Spleen (tissue), 11 donors: ENCODE data around the gene MATN3. TPM values are rescaled to one million over a fixed set of nuclear protein-coding genes. Genes with fewer than 3 reads are reported as not detected.
A peak's percentile ranks its signal among the peaks of the same experiment; 100 is the strongest.

Experiments
- DNase-seq: peaks from one replicate; pipeline ENCODE4 v3.0.0-alpha.2; 2020
- H3K27ac ChIP-seq, 8 donors: fragments of 200-600 bp; sonication (generic) in 7 of 8; 1 replicate in 4 of 8; 2 replicates in 4 of 8; pipeline versions ENCODE4 v1.5.0 to v1.8.0; 2016 to 2021; ENCODE audit warnings: inconsistent platforms in 4 of 8, mild to moderate bottlenecking in 4 of 8, moderate library complexity in 1 of 8
- H3K27me3 ChIP-seq, 7 donors: fragments of 200-600 bp; sonication (generic) in 6 of 7; replicated peaks in 1 of 7; 1 replicate in 4 of 7; 2 replicates in 3 of 7; pipeline versions ENCODE4 v1.5.0 to v1.8.0; 2016 to 2021; ENCODE audit warnings: inconsistent platforms in 3 of 7, mild to moderate bottlenecking in 1 of 7
- H3K36me3 ChIP-seq, 6 donors: fragments of 200-600 bp; sonication (generic) in 5 of 6; 1 replicate in 4 of 6; 2 replicates in 2 of 6; pipeline versions ENCODE4 v1.5.0 to v1.8.0; 2016 to 2021; ENCODE audit warnings: inconsistent platforms in 2 of 6
- H3K4me1 ChIP-seq, 6 donors: fragments of 200-600 bp; sonication (generic) in 5 of 6; 1 replicate in 3 of 6; 2 replicates in 3 of 6; pipeline versions ENCODE4 v1.5.0 to v1.8.0; 2016 to 2021; ENCODE audit warnings: inconsistent platforms in 3 of 6
- H3K4me3 ChIP-seq, 8 donors: fragments of 200-600 bp; sonication (generic) in 7 of 8; 1 replicate in 4 of 8; 2 replicates in 4 of 8; pipeline versions ENCODE4 v1.5.0 to v1.8.0; 2016 to 2021; ENCODE audit warnings: inconsistent platforms in 4 of 8, mild to moderate bottlenecking in 4 of 8, moderate library complexity in 2 of 8
- H3K9me3 ChIP-seq, 8 donors: fragments of 200-600 bp; sonication (generic) in 7 of 8; 1 replicate in 4 of 8; 2 replicates in 4 of 8; pipeline versions ENCODE4 v1.5.0 to v1.8.0; 2016 to 2021; ENCODE audit warnings: inconsistent platforms in 4 of 8
- POLR2A ChIP-seq, 3 donors: fragments of 450-650 bp; IDR thresholded peaks; one replicate each; pipeline ENCODE4 v1.5.1; 2017; ENCODE audit warnings: antibody characterized with exemption in 3 of 3, mild to moderate bottlenecking in 1 of 3
- POLR2AphosphoS5 ChIP-seq, 3 donors: sonication (generic); formaldehyde crosslinking; IDR thresholded peaks; one replicate each; pipeline ENCODE4 v1.5.1; 2017; ENCODE audit warnings: antibody characterized with exemption in 3 of 3
- WGBS, 5 donors: extraction: QIAGEN DNeasy Blood & Tissue Kit in 3 of 5; methylation state at CpG; one replicate each; pipeline versions ENCODE4 v1.1.5 to v1.1.7; 2013 to 2018; 5-methylcytosine and 5-hydroxymethylcytosine counted together
- intact Hi-C: fragments of 100-400 bp; cut with DNase I; formaldehyde crosslinking; loops from one replicate; pipeline ENCODE4 v1.15.0; 2023; ENCODE audit warnings: low total_unique reads
- polyA plus RNA-seq, 3 donors: library from polyadenylated mRNA; stranded (reverse); fragments of 200-250 nt; gene quantifications; one replicate each; pipeline ENCODE4 v1.2.1, GENCODE V29; 2013
- total RNA-seq, 7 donors: library from RNA; depleted of rRNA in 3 of 7; stranded (reverse); fragments of >200 nt in 3 of 7; fragmentation: NEBNext Ultra II Directional in 4 of 7; extraction: Animal tissue kit (Norgen Biotek cat#: 25700) in 4 of 7; gene quantifications; one replicate each; pipeline versions ENCODE4 v1.1.0 to v1.2.1, GENCODE V29; 2016 to 2021
- TF ChIP-seq, protein P1 (sequence below), 11 experiments: fragments of 200-600 bp in 7 of 11; fragments of 450-650 bp in 4 of 11; sonication (generic) in 4 of 11; IDR thresholded peaks in 8 of 11; conservative IDR thresholded peaks in 3 of 11; 1 replicate in 7 of 11; 2 replicates in 4 of 11; pipeline versions ENCODE4 v1.4.0 to v1.8.0; 2016 to 2021; ENCODE audit warnings: antibody characterized with exemption in 11 of 11, inconsistent platforms in 4 of 11, mild to moderate bottlenecking in 1 of 11
- donor health status: healthy with polysubstance abuse.
- donor health status: DM: no; HTN: no; CAD: no; lungs with moderate emphysema.
- donor health status: DM: no; HTN: no; CAD: no.
- donor health status: Bipolar disorder and iron deficiency.
- donor health status: healthy.
- donor health status: DM: no; HTN: no; CAD: no.
- donor health status: DM: yes; HTN: yes; CAD: no.

The MATN3 gene
- total and polyA plus RNA-seq, 10 donors = 0.07 to 0.76 (median 0.24) TPM; not detected in 3

DNA sequence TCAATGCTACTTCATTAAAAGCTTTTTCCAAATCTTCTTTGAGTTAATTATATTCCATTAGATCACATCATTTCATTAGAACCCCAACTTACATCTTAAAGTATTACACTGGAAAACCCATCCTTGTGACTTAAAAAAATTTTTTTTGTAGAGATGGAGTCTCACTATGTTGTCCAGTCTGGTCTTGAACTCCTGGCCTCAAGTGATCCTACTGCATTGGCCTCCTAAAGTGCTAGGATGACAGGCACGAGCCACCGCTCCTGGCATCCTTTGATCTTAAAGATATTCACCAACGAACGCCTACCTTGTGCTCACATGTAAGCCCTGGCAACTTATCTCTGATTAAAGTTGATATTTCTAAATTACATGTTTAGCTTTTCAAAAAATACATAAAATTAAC, 32.3 kb upstream of the MATN3 start:
- no peak overlapping the region for H3K27ac ChIP-seq
- peaks cover 0 to 32% (median 10%) of the 10 kb centered on the region in 6 donors for H3K36me3 ChIP-seq
- H3K27me3 ChIP-seq = no peaks in the 10 kb centered on the region
- no peak for DNase-seq
- no peak overlapping the region for H3K4me3 ChIP-seq
- TF ChIP-seq POLR2A (IDR thresholded peaks at IDR 0.05) = no peak
- no peak for TF ChIP-seq POLR2AphosphoS5 (IDR thresholded peaks at IDR 0.05)
- TF ChIP-seq, protein P1, sequence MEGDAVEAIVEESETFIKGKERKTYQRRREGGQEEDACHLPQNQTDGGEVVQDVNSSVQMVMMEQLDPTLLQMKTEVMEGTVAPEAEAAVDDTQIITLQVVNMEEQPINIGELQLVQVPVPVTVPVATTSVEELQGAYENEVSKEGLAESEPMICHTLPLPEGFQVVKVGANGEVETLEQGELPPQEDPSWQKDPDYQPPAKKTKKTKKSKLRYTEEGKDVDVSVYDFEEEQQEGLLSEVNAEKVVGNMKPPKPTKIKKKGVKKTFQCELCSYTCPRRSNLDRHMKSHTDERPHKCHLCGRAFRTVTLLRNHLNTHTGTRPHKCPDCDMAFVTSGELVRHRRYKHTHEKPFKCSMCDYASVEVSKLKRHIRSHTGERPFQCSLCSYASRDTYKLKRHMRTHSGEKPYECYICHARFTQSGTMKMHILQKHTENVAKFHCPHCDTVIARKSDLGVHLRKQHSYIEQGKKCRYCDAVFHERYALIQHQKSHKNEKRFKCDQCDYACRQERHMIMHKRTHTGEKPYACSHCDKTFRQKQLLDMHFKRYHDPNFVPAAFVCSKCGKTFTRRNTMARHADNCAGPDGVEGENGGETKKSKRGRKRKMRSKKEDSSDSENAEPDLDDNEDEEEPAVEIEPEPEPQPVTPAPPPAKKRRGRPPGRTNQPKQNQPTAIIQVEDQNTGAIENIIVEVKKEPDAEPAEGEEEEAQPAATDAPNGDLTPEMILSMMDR (IDR thresholded peaks at IDR 0.05 in 8 of 11, conservative IDR thresholded peaks at IDR 0.05 in 3 of 11) = no peak
- H3K9me3 ChIP-seq = no peaks in the 10 kb centered on the region
- peaks cover 18 to 87% (median 53%) of the 10 kb centered on the region in 6 donors for H3K4me1 ChIP-seq
- intact Hi-C loops = no loop called here
- 90 to 99% (median 93%) methylated on average over 4 of the region's 4 CpGs for WGBS, 5 donors

DNA sequence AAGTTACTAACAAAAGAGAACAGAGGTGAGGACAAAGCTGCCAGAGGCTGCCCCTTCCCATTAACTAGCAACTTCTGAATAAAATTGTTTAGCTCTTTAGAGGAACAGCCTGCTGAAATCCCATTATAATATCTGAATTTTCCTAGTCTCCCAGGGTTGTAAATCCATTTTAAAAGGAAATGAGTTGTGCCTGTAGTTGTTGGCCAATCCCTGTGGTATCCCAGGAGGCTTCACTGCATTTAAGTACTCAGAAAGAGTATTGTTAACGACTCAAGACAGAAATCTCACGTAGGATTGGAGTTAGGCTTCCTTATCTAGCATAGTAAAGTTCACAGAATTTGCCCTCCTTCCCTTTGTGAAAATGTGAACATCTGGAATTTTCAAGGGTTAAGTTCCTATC, 30.1 kb upstream of the MATN3 start:
- 26 to 65% (median 43%) methylated on average over 2 of the region's 2 CpGs for WGBS, 5 donors
- intact Hi-C loops = no loop called here
- no peak for TF ChIP-seq POLR2A (IDR thresholded peaks at IDR 0.05)
- TF ChIP-seq, protein P1 (IDR thresholded peaks at IDR 0.05 in 8 of 11, conservative IDR thresholded peaks at IDR 0.05 in 3 of 11) = no peak
- TF ChIP-seq POLR2AphosphoS5 (IDR thresholded peaks at IDR 0.05) = no peak
- Histone ChIP-seq H3K36me3 (peaks cover 0 to 55% (median 32%) of the 10 kb centered on the region in 6 donors), H3K9me3 (no peaks in the 10 kb centered on the region), H3K4me1 (peaks cover 0 to 78% (median 30%) of the 10 kb centered on the region in 6 donors), H3K27me3 (no peaks in the 10 kb centered on the region), H3K4me3 (no peak overlapping the region), H3K27ac (peak overlapping the region in 2 of 8 donors; percentile 13 to 63)
- DNase-seq = no peak

DNA sequence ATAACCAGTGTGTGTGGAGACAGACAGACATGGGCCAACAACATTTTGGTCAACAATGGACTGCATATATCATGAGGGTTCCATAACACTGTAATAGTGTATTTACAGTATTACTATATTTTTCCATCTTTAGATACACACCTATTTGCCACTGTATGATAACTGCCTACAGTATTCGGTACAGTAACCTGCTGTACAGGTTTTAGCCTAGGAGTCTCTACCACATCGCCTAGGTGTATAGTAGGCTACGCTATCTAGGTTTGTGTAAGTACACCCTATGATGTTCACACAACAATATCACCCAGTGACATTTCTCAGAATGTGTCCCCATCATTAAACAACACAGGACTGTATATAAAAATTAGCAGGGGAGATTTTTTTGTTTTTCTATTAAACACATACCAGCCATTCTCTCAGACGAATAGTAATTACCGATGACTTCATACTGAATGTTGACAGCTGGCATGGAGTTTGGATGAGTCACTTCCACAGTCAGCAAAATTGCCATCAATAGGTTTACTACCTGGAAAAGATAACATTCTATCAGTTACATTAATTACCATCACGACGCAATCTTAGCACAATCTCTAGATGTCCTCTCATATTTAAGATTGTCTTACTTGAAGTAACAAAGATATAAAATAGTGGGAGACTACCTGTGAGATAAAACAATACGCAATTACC, 28.2 kb upstream of the MATN3 start:
- no peaks in the 10 kb centered on the region for H3K9me3 ChIP-seq
- 87 to 94% (median 88%) methylated on average over 8 of the region's 8 CpGs for WGBS, 5 donors
- intact Hi-C loops = no loop called here
- DNase-seq = no peak
- no peak overlapping the region for H3K4me3 ChIP-seq
- H3K27ac ChIP-seq = no peak overlapping the region
- TF ChIP-seq POLR2AphosphoS5 (IDR thresholded peaks at IDR 0.05) = no peak
- TF ChIP-seq, protein P1 (IDR thresholded peaks at IDR 0.05 in 8 of 11, conservative IDR thresholded peaks at IDR 0.05 in 3 of 11) = no peak
- peaks cover 0 to 81% (median 43%) of the 10 kb centered on the region in 6 donors for H3K4me1 ChIP-seq
- H3K27me3 ChIP-seq = no peaks in the 10 kb centered on the region
- H3K36me3 ChIP-seq = peaks cover 0 to 73% (median 48%) of the 10 kb centered on the region in 6 donors

DNA sequence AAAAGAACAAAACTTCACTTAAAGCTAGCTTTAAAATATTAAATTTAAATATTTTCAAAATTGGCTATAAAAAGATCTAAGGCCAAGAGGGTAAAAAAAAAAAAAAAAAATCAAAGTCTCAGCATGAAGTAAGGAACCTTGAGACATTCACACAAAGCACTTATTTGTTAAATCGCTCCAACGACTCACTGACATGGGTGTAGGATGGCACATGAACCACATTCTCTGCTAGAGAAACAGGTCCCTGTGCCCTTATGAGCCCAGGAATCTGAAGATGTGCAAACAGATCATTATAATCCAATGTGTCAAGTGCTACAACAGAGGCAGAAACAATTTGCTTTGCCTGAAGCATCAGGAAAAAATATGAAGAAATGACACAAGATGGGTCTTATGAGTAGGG, 25.2 kb upstream of the MATN3 start:
- no peak for TF ChIP-seq POLR2A (IDR thresholded peaks at IDR 0.05)
- no peak for TF ChIP-seq POLR2AphosphoS5 (IDR thresholded peaks at IDR 0.05)
- TF ChIP-seq, protein P1 (IDR thresholded peaks at IDR 0.05 in 8 of 11, conservative IDR thresholded peaks at IDR 0.05 in 3 of 11) = no peak
- Histone ChIP-seq H3K9me3 (no peaks in the 10 kb centered on the region), H3K36me3 (peaks cover 0 to 84% (median 76%) of the 10 kb centered on the region in 6 donors), H3K4me1 (peaks cover 0 to 62% (median 20%) of the 10 kb centered on the region in 6 donors), H3K27me3 (no peaks in the 10 kb centered on the region), H3K27ac (no peak overlapping the region), H3K4me3 (no peak overlapping the region)
- DNase-seq = no peak
- intact Hi-C loops = no loop called here
- WGBS, 5 donors = 85 to 92% (median 88%) methylated on average over 2 of the region's 2 CpGs
